Measurements from ENCODE around the gene COPS3. TPM values are rescaled to one million over a fixed set of nuclear protein-coding genes. Genes with fewer than 3 reads are reported as not detected.

COPS3 gene
- total RNA-seq, 1 experiment from 2014 or later, result 73.6 TPM

- POLR2A ChIA-PET, result no interaction called here
These were observed 10.9 kb downstream of the COPS3 start for GRCh38 chr17:17269926-17270773.

GRCh38 chr17:17264430-17264829 is 16.6 kb downstream of the COPS3 start:
- POLR2A ChIA-PET, result no interaction called here
- ATAC-seq, result no peak

More at GRCh38 chr17:17269926-17270773, 10.9 kb downstream of the COPS3 start:
- DNase-seq (ENCODE audit: low read depth, low spot score) (no peak), ATAC-seq (no peak)
- peaks cover 14% of the 10 kb centered on the region; the same call in 1 of the 2 replicates for H3K36me3 ChIP-seq (ENCODE audit: control insufficient read depth, insufficient read depth, low read length)
- no peak for TF ChIP-seq POLR2AphosphoS5 (IDR thresholded peaks at IDR 0.05; ENCODE audit: low read depth, low read length)
- peak; percentile 68 for TF ChIP-seq CTCF (IDR thresholded peaks at IDR 0.05)
- in situ Hi-C loops (cut with HindIII; ENCODE audit: low pct_unique_long_range_greater_than_20kb, low sequenced_read_pairs) (no loop called here), intact Hi-C loops (cut with micrococcal nuclease; ENCODE audit: unreplicated experiment) (no loop called here)
- no peaks in the 10 kb centered on the region for H3K4me1 ChIP-seq (ENCODE audit: control insufficient read depth, insufficient read depth, low read length)
- no peak overlapping the region for H3K27ac ChIP-seq (ENCODE audit: low read length)
- H3K4me3 ChIP-seq (ENCODE audit: low read depth in 2 of 2, low read length in 2 of 2), result no peak overlapping the region
- H3K9me3 ChIP-seq (ENCODE audit: control insufficient read depth, insufficient read depth, low read depth, low read length), result no peaks in the 10 kb centered on the region
- no TSS peak for BruUV-seq (replicated peaks)
- no peaks in the 10 kb centered on the region for H3K27me3 ChIP-seq (ENCODE audit: control insufficient read depth, insufficient read depth, low read length)
- CTCF ChIA-PET, result interaction anchor here (0.7 kb wide), 1 partner anchor 31 kb away, joined by 3 read pairs; no protein-coding TSS in a partner anchor

GRCh38 chr17:17258998-17259397 is 22.0 kb downstream of the COPS3 start:
- TF ChIP-seq TCF7L2 (IDR thresholded peaks at IDR 0.05; ENCODE audit: low read depth, low read length) (no peak), POLR2AphosphoS5 (IDR thresholded peaks at IDR 0.05; ENCODE audit: low read depth, low read length) (no peak), SIN3A (IDR thresholded peaks at IDR 0.05; ENCODE audit: borderline replicate concordance, insufficient read depth, low read depth, low read length) (no peak), CTCF (IDR thresholded peaks at IDR 0.05) (no peak), REST (IDR thresholded peaks at IDR 0.05; ENCODE audit: insufficient read depth in 1 of 2, low read depth in 2 of 2, low read length in 1 of 2) (no peak)
- no peaks in the 10 kb centered on the region for H3K9me3 ChIP-seq (ENCODE audit: control insufficient read depth, insufficient read depth, low read depth, low read length)
- ATAC-seq (no peak), DNase-seq (ENCODE audit: low read depth, low spot score) (no peak)
- ChIA-PET POLR2A (no interaction called here), CTCF (interaction anchor here (0.6 kb wide), 1 partner anchor 370 kb away, joined by 4 read pairs; no protein-coding TSS in a partner anchor)
- no peak overlapping the region for H3K4me3 ChIP-seq (ENCODE audit: low read depth in 2 of 2, low read length in 2 of 2)
- in situ Hi-C loops (cut with HindIII; ENCODE audit: low pct_unique_long_range_greater_than_20kb, low sequenced_read_pairs) (no loop called here), intact Hi-C loops (cut with micrococcal nuclease; ENCODE audit: unreplicated experiment) (no loop called here)
- no peaks in the 10 kb centered on the region for H3K27me3 ChIP-seq (ENCODE audit: control insufficient read depth, insufficient read depth, low read length)
- H3K27ac ChIP-seq (ENCODE audit: low read length), result no peak overlapping the region
- BruUV-seq (replicated peaks), result no TSS peak
- no peaks in the 10 kb centered on the region for H3K4me1 ChIP-seq (ENCODE audit: control insufficient read depth, insufficient read depth, low read length)
- H3K36me3 ChIP-seq (ENCODE audit: control insufficient read depth, insufficient read depth, low read length), result peaks cover 20% of the 10 kb centered on the region

More at GRCh38 chr17:17264430-17264829, 16.6 kb downstream of the COPS3 start:
- Histone ChIP-seq H3K9me3 (ENCODE audit: control insufficient read depth, insufficient read depth, low read depth, low read length) (no peaks in the 10 kb centered on the region), H3K27ac (ENCODE audit: low read length) (no peak overlapping the region), H3K4me3 (ENCODE audit: low read depth in 2 of 2, low read length in 2 of 2) (no peak overlapping the region), H3K27me3 (ENCODE audit: control insufficient read depth, insufficient read depth, low read length) (no peaks in the 10 kb centered on the region), H3K4me1 (ENCODE audit: control insufficient read depth, insufficient read depth, low read length) (no peaks in the 10 kb centered on the region), H3K36me3 (ENCODE audit: control insufficient read depth, insufficient read depth, low read length) (peaks cover 36% of the 10 kb centered on the region)
- in situ Hi-C loops (cut with HindIII; ENCODE audit: low pct_unique_long_range_greater_than_20kb, low sequenced_read_pairs), result no loop called here
- no TSS peak for BruUV-seq (replicated peaks)
- no peak for TF ChIP-seq POLR2AphosphoS5 (IDR thresholded peaks at IDR 0.05; ENCODE audit: low read depth, low read length)
- CTCF ChIA-PET, result no interaction called here
- DNase-seq (ENCODE audit: low read depth, low spot score), result no peak
- intact Hi-C loops (cut with micrococcal nuclease; ENCODE audit: unreplicated experiment), result no loop called here

Measured in Panc1 (cell line).